HepG2 (cell line): Measurements from ENCODE around the gene CNRIP1. TPM values are rescaled to one million over a fixed set of nuclear protein-coding genes. Genes with fewer than 3 reads are reported as not detected.

ENCODE experiments used
- CCAR2 ChIP-seq: fragments of 200-400 bp; formaldehyde crosslinking; optimal IDR thresholded peaks from 2 replicates; pipeline ENCODE3; 2018; ENCODE audit warnings: low read depth, mild to moderate bottlenecking, low read length, moderate library complexity
- ERF ChIP-seq: IDR thresholded peaks from 2 replicates; pipeline ENCODE4 v1.6.1; 2018; ENCODE audit warnings: missing biosample characterization, missing genetic modification reagents
- GATAD2A ChIP-seq: IDR thresholded peaks from 2 replicates; pipeline ENCODE4 v1.6.1; 2016
- HDAC2 ChIP-seq: sonication (generic); formaldehyde crosslinking; IDR thresholded peaks from 2 replicates; pipeline ENCODE4 v1.4.0; 2020; ENCODE audit warnings: missing genetic modification reagents
- HOXA3 ChIP-seq: sonication (generic); formaldehyde crosslinking; IDR thresholded peaks from 2 replicates; pipeline ENCODE4 v1.5.0; 2020; ENCODE audit warnings: missing genetic modification reagents
- KLF13 ChIP-seq: sonication (generic); formaldehyde crosslinking; IDR thresholded peaks from 2 replicates; pipeline ENCODE4 v1.4.0; 2020; ENCODE audit warnings: mild to moderate bottlenecking, missing genetic modification reagents
- MXI1 ChIP-seq: IDR thresholded peaks from 3 replicates; pipeline ENCODE4 v1.6.1; 2012; ENCODE audit warnings: low read depth, low read length, inconsistent platforms, borderline replicate concordance
- POGZ ChIP-seq: sonication (generic); formaldehyde crosslinking; IDR thresholded peaks from 2 replicates; pipeline ENCODE4 v1.4.0; 2020; ENCODE audit warnings: mild to moderate bottlenecking, missing genetic modification reagents
- SAP130 ChIP-seq: IDR thresholded peaks from 2 replicates; pipeline ENCODE4 v1.6.1; 2016; ENCODE audit warnings: low read depth
- SETDB1 ChIP-seq: sonication (generic); formaldehyde crosslinking; IDR thresholded peaks from 2 replicates; pipeline ENCODE4 v1.5.1; 2020; ENCODE audit warnings: missing genetic modification reagents, mild to moderate bottlenecking, borderline replicate concordance
- ZFAT ChIP-seq: sonication (generic); formaldehyde crosslinking; conservative IDR thresholded peaks from 2 replicates; pipeline ENCODE4 v1.8.1; 2023; ENCODE audit warnings: missing genetic modification reagents, inconsistent platforms
- ZNF331 ChIP-seq: sonication (generic); formaldehyde crosslinking; IDR thresholded peaks from 2 replicates; pipeline ENCODE4 v1.4.0; 2020; ENCODE audit warnings: missing genetic modification reagents
- ZNF350 ChIP-seq: sonication (generic); formaldehyde crosslinking; IDR thresholded peaks from 2 replicates; pipeline ENCODE4 v1.4.0; 2020; ENCODE audit warnings: mild to moderate bottlenecking, low read depth, missing genetic modification reagents, borderline replicate concordance
- ZNF788 ChIP-seq: sonication (generic); formaldehyde crosslinking; IDR thresholded peaks from 2 replicates; pipeline ENCODE4 v1.5.0; 2020; ENCODE audit warnings: mild to moderate bottlenecking, missing genetic modification reagents, borderline replicate concordance
- polyA plus RNA-seq, 8 experiments: library from polyadenylated mRNA; depleted of rRNA in 3 of 8; stranded (reverse) in 7 of 8; unstranded in 1 of 8; fragments of >200 nt; fragmentation: Illumina TruSeq in 4 of 8; extraction: Trizol in 4 of 8; gene quantifications; 2 replicates each; pipeline versions ENCODE4 v1.2.1 to v1.2.3, GENCODE V29; 2011 to 2016; ENCODE audit warnings: low read depth in 4 of 8, missing spikeins in 1 of 8, mixed read lengths in 1 of 8; ENCODE audit not compliant: insufficient read depth in 1 of 8
- total RNA-seq, 5 experiments: library from RNA; depleted of rRNA; stranded (reverse); fragments of >200 nt; fragmentation: Illumina TruSeq; extraction: Trizol; gene quantifications; 2 replicates each; pipeline ENCODE4 v1.2.3, GENCODE V29; 2016; ENCODE audit warnings: low read depth in 1 of 5
- TF ChIP-seq, protein P1 (sequence below): sonication (generic); formaldehyde crosslinking; conservative IDR thresholded peaks from 2 replicates; pipeline ENCODE4 v1.8.0; 2022; ENCODE audit warnings: mild to moderate bottlenecking, moderate library complexity, missing genetic modification reagents
- TF ChIP-seq, protein P2 (sequence below): sonication (generic); formaldehyde crosslinking; IDR thresholded peaks from 2 replicates; pipeline ENCODE4 v1.4.0; 2020; ENCODE audit warnings: missing genetic modification reagents
- TF ChIP-seq, protein P3 (sequence below): sonication (generic); formaldehyde crosslinking; IDR thresholded peaks from 2 replicates; pipeline ENCODE4 v1.8.1; 2023; ENCODE audit warnings: mild to moderate bottlenecking, missing genetic modification reagents
- TF ChIP-seq, protein P4 (sequence below): IDR thresholded peaks from 2 replicates; pipeline ENCODE4 v1.6.1; 2016; ENCODE audit warnings: low read depth
- TF ChIP-seq, protein P5 (sequence below): IDR thresholded peaks from 2 replicates; pipeline ENCODE4 v1.6.1; 2016
- TF ChIP-seq, protein P6 (sequence below): IDR thresholded peaks from 2 replicates; pipeline ENCODE4 v1.6.1; 2016
- TF ChIP-seq, protein P7 (sequence below): sonication (generic); formaldehyde crosslinking; IDR thresholded peaks from 2 replicates; pipeline ENCODE4 v1.4.0; 2020; ENCODE audit warnings: mild to moderate bottlenecking, missing genetic modification reagents

Gene CNRIP1
- total and polyA plus RNA-seq, 2 of the 13 experiments (the other 11 are each of a cell fraction or from before 2014, with no cell fraction given): not detected

DNA sequence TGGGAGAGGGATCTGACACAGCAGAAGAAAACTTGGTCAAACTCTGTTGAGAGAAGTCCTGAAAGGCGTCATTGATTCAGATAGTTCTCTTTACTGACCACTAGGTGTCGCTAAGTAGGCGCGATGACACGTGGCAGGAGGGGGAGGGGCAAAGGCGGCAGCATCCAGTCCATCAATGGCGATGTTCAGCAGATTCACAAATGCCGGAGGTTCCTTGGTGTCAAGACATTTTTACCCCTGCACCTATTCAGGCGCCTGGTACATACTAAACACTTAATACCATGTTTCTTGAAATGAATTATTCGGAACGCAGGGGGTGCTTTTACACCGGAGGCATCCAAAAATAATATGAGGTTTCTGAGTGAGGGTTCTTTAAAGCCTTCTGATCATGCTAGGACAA is 42.3 kb upstream of the CNRIP1 start (continued):
- TF ChIP-seq, protein P1, sequence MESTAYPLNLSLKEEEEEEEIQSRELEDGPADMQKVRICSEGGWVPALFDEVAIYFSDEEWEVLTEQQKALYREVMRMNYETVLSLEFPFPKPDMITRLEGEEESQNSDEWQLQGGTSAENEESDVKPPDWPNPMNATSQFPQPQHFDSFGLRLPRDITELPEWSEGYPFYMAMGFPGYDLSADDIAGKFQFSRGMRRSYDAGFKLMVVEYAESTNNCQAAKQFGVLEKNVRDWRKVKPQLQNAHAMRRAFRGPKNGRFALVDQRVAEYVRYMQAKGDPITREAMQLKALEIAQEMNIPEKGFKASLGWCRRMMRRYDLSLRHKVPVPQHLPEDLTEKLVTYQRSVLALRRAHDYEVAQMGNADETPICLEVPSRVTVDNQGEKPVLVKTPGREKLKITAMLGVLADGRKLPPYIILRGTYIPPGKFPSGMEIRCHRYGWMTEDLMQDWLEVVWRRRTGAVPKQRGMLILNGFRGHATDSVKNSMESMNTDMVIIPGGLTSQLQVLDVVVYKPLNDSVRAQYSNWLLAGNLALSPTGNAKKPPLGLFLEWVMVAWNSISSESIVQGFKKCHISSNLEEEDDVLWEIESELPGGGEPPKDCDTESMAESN (CRISPR knock-in tag): 0 out of 2 replicates have a peak, but pooled peaks have one; percentile 41
- TF ChIP-seq ERF (peak; percentile 72; the same call in 1 of the 2 replicates), ZFAT (peak; percentile 96), POGZ (CRISPR knock-in tag) (peak; percentile 52), ZNF350 (CRISPR knock-in tag) (peak; percentile 35; the same call in 1 of the 2 replicates), HDAC2 (CRISPR knock-in tag) (peak; percentile 42), KLF13 (CRISPR knock-in tag) (no peak), SAP130 (CRISPR knock-in tag) (peak; percentile 39; the same call in 1 of the 2 replicates), HOXA3 (CRISPR knock-in tag) (peak; percentile 43; the same call in 1 of the 2 replicates), CCAR2 (peak; percentile 58), SETDB1 (CRISPR knock-in tag) (no peak), ZNF788 (CRISPR knock-in tag) (peak; percentile 24; the same call in 1 of the 2 replicates), MXI1 (0 out of 3 replicates have a peak, but pooled peaks have one; percentile 24), GATAD2A (CRISPR knock-in tag) (0 out of 2 replicates have a peak, but pooled peaks have one; percentile 21), ZNF331 (CRISPR knock-in tag) (0 out of 2 replicates have a peak, but pooled peaks have one; percentile 31)
- TF ChIP-seq, protein P2, sequence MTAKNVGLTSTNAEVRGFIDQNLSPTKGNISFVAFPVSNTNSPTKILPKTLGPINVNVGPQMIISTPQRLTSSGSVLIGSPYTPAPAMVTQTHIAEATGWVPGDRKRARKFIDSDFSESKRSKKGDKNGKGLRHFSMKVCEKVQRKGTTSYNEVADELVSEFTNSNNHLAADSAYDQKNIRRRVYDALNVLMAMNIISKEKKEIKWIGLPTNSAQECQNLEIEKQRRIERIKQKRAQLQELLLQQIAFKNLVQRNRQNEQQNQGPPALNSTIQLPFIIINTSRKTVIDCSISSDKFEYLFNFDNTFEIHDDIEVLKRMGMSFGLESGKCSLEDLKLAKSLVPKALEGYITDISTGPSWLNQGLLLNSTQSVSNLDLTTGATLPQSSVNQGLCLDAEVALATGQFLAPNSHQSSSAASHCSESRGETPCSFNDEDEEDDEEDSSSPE (CRISPR knock-in tag): peak; percentile 78; the same call in 1 of the 2 replicates
- TF ChIP-seq, protein P3, sequence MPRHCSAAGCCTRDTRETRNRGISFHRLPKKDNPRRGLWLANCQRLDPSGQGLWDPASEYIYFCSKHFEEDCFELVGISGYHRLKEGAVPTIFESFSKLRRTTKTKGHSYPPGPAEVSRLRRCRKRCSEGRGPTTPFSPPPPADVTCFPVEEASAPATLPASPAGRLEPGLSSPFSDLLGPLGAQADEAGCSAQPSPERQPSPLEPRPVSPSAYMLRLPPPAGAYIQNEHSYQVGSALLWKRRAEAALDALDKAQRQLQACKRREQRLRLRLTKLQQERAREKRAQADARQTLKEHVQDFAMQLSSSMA (CRISPR knock-in tag): no peak
- TF ChIP-seq, protein P4, sequence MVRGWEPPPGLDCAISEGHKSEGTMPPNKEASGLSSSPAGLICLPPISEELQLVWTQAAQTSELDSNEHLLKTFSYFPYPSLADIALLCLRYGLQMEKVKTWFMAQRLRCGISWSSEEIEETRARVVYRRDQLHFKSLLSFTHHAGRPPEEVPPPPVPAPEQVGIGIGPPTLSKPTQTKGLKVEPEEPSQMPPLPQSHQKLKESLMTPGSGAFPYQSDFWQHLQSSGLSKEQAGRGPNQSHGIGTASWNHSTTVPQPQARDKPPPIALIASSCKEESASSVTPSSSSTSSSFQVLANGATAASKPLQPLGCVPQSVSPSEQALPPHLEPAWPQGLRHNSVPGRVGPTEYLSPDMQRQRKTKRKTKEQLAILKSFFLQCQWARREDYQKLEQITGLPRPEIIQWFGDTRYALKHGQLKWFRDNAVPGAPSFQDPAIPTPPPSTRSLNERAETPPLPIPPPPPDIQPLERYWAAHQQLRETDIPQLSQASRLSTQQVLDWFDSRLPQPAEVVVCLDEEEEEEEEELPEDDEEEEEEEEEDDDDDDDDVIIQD (CRISPR knock-in tag): 0 out of 2 replicates have a peak, but pooled peaks have one; percentile 32
- TF ChIP-seq, protein P5, sequence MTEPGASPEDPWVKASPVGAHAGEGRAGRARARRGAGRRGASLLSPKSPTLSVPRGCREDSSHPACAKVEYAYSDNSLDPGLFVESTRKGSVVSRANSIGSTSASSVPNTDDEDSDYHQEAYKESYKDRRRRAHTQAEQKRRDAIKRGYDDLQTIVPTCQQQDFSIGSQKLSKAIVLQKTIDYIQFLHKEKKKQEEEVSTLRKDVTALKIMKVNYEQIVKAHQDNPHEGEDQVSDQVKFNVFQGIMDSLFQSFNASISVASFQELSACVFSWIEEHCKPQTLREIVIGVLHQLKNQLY (CRISPR knock-in tag): 0 out of 2 replicates have a peak, but pooled peaks have one; percentile 14
- TF ChIP-seq, protein P6, sequence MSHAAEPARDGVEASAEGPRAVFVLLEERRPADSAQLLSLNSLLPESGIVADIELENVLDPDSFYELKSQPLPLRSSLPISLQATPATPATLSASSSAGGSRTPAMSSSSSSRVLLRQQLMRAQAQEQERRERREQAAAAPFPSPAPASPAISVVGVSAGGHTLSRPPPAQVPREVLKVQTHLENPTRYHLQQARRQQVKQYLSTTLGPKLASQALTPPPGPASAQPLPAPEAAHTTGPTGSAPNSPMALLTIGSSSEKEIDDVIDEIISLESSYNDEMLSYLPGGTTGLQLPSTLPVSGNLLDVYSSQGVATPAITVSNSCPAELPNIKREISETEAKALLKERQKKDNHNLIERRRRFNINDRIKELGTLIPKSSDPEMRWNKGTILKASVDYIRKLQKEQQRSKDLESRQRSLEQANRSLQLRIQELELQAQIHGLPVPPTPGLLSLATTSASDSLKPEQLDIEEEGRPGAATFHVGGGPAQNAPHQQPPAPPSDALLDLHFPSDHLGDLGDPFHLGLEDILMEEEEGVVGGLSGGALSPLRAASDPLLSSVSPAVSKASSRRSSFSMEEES (CRISPR knock-in tag): peak; percentile 85
- TF ChIP-seq, protein P7, sequence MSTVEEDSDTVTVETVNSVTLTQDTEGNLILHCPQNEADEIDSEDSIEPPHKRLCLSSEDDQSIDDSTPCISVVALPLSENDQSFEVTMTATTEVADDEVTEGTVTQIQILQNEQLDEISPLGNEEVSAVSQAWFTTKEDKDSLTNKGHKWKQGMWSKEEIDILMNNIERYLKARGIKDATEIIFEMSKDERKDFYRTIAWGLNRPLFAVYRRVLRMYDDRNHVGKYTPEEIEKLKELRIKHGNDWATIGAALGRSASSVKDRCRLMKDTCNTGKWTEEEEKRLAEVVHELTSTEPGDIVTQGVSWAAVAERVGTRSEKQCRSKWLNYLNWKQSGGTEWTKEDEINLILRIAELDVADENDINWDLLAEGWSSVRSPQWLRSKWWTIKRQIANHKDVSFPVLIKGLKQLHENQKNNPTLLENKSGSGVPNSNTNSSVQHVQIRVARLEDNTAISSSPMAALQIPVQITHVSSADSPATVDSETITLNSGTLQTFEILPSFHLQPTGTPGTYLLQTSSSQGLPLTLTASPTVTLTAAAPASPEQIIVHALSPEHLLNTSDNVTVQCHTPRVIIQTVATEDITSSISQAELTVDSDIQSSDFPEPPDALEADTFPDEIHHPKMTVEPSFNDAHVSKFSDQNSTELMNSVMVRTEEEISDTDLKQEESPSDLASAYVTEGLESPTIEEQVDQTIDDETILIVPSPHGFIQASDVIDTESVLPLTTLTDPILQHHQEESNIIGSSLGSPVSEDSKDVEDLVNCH (CRISPR knock-in tag): no peak
